NB4 (cell line): ENCODE results near the gene POLR2B.

Source experiments
- DNase-seq: peaks from one replicate; pipeline ENCODE4 v3.0.0; 2010; ENCODE audit warnings: low read depth
- H3K4me3 ChIP-seq: one replicate; pipeline ENCODE4 v1.5.1; 2011; ENCODE audit warnings: mild to moderate bottlenecking, low read depth, low read length, moderate library complexity
- CTCF ChIP-seq: IDR thresholded peaks from one replicate; pipeline ENCODE4 v1.5.1; 2012; ENCODE audit warnings: low read depth, low read length
- MAX ChIP-seq: IDR thresholded peaks from 2 replicates; pipeline ENCODE4 v1.6.1; 2011; ENCODE audit warnings: low read depth, low read length
- MYC ChIP-seq: IDR thresholded peaks from 2 replicates; pipeline ENCODE4 v1.6.1; 2011; ENCODE audit warnings: low read depth, low read length
- POLR2A ChIP-seq: IDR thresholded peaks from 2 replicates; pipeline ENCODE4 v1.6.1; 2011; ENCODE audit warnings: mild to moderate bottlenecking; ENCODE audit not compliant: insufficient read length; ENCODE audit errors: extremely low read depth

The POLR2B gene

GRCh38 chr4:57061395-57061794 lies 82.7 kb downstream of the POLR2B start:
- TF ChIP-seq POLR2A = no peak
- TF ChIP-seq CTCF = no peak
- TF ChIP-seq MYC = no peak
- TF ChIP-seq MAX = no peak
- H3K4me3 ChIP-seq = no peak overlapping the region
- no peak for DNase-seq

GRCh38 chr4:57063518-57063917 lies 84.8 kb downstream of the POLR2B start:
- no peak overlapping the region for H3K4me3 ChIP-seq
- no peak for TF ChIP-seq MAX
- no peak for TF ChIP-seq MYC
- no peak for TF ChIP-seq POLR2A
- TF ChIP-seq CTCF = no peak
- no peak for DNase-seq

GRCh38 chr4:57064120-57064519 lies 85.4 kb downstream of the POLR2B start:
- H3K4me3 ChIP-seq = no peak overlapping the region
- no peak for DNase-seq
- no peak for TF ChIP-seq MAX
- no peak for TF ChIP-seq POLR2A
- no peak for TF ChIP-seq CTCF

GRCh38 chr4:57064811-57065711 lies 86.4 kb downstream of the POLR2B start:
- TF ChIP-seq MYC (no peak), CTCF (no peak), MAX (no peak), POLR2A (no peak)
- DNase-seq = no peak
- no peak overlapping the region for H3K4me3 ChIP-seq

GRCh38 chr4:57065730-57066482 lies 87.2 kb downstream of the POLR2B start:
- TF ChIP-seq MYC (no peak), POLR2A (no peak), MAX (no peak), CTCF (no peak)
- DNase-seq = no peak
- H3K4me3 ChIP-seq = no peak overlapping the region
